HepG2 (cell line): Measurements from ENCODE around the gene SPAG8. TPM values are rescaled to one million over a fixed set of nuclear protein-coding genes. Genes with fewer than 3 reads are reported as not detected.

Experiments used
- ATAC-seq: fragments of 200-7000 bp; cut with Tn5 transposase; 3 replicates; pipeline ENCODE4 v1.9.1; 2020; ENCODE audit warnings: mild to moderate bottlenecking, moderate library complexity
- BruUV-seq: library from RNA; stranded (reverse); fragments of 400-500 nt; replicated peaks from 2 replicates; lab custom pipeline; 2021; lab: Mats Ljungman, UMichigan
- CTCF ChIA-PET: fragments of 300-600 bp; formaldehyde crosslinking; extraction: SDS; loops from one replicate; lab custom pipeline; 2021; ENCODE audit warnings: low total read pairs, inconsistent platforms, low intra/inter-chr PET ratio; lab: Yijun Ruan, JAX
- POLR2A ChIA-PET: fragments of 350-600 bp; sonication (Branson Sonifier 250); formaldehyde crosslinking; loops from one replicate; lab custom pipeline; 2020; ENCODE audit warnings: antibody characterized with exemption, inconsistent platforms; lab: Yijun Ruan, JAX
- DNase-seq: peaks from one replicate; pipeline ENCODE4 v3.0.0-alpha.2; 2015; ENCODE audit warnings: low spot score
- FAIRE-seq: peaks from 3 replicates; lab custom pipeline; 2011; peaks lifted over from hg19 to GRCh38; lab: Jason Lieb, UNC
- H2AFZ ChIP-seq: one replicate; pipeline ENCODE4 v1.6.1; 2011; ENCODE audit warnings: low read length, inconsistent platforms
- H3K27ac ChIP-seq: fragments of 300-600 bp; 3 replicates; pipeline ENCODE4 v1.8.0; 2011; ENCODE audit warnings: mixed run types, mild to moderate bottlenecking, mixed read lengths, low read length, inconsistent platforms; ENCODE audit not compliant: insufficient read depth; ENCODE audit errors: extremely low read length
- H3K27me3 ChIP-seq, 2 experiments: fragments of 200-600 bp in 1 of 2; 2 replicates in 1 of 2; 3 replicates in 1 of 2; pipeline versions ENCODE4 v1.6.0 to v1.8.0; 2011; ENCODE audit warnings: low read length in 2 of 2, mild to moderate bottlenecking in 2 of 2, moderate library complexity in 2 of 2, inconsistent platforms in 1 of 2; ENCODE audit not compliant: insufficient read depth in 2 of 2, control insufficient read depth in 1 of 2
- H3K36me3 ChIP-seq, 2 experiments: fragments of 200-600 bp in 1 of 2; replicated peaks in 1 of 2; 2 replicates in 1 of 2; 3 replicates in 1 of 2; pipeline versions ENCODE4 v1.5.1 to v1.8.0; 2011; ENCODE audit warnings: low read length in 2 of 2, inconsistent platforms in 1 of 2; ENCODE audit not compliant: insufficient read depth in 2 of 2, control insufficient read depth in 1 of 2
- H3K4me1 ChIP-seq: 2 replicates; pipeline ENCODE4 v1.5.1; 2012; ENCODE audit warnings: low read length, inconsistent platforms; ENCODE audit not compliant: insufficient read depth
- H3K4me2 ChIP-seq: 2 replicates; pipeline ENCODE4 v1.6.0; 2011; ENCODE audit warnings: low read depth, low read length, inconsistent platforms
- H3K4me3 ChIP-seq, 3 experiments: fragments of 200-600 bp in 1 of 3; sonication (generic), shearing (Covaris generic) in 1 of 3; replicated peaks in 1 of 3; 2 replicates each; pipeline ENCODE4 v1.5.1; 2011 to 2016; ENCODE audit warnings: low read length in 3 of 3, inconsistent platforms in 2 of 3, low read depth in 2 of 3, mild to moderate bottlenecking in 2 of 3, control low read depth in 1 of 3, mixed read lengths in 1 of 3; ENCODE audit not compliant: insufficient read depth in 1 of 3
- H3K79me2 ChIP-seq: one replicate; pipeline ENCODE4 v1.6.1; 2011; ENCODE audit warnings: low read length, inconsistent platforms; ENCODE audit not compliant: insufficient read depth
- H3K9ac ChIP-seq: 2 replicates; pipeline ENCODE4 v1.6.0; 2011; ENCODE audit warnings: mild to moderate bottlenecking, low read depth, low read length, inconsistent platforms; ENCODE audit not compliant: insufficient read depth
- H3K9me3 ChIP-seq: 2 replicates; pipeline ENCODE4 v1.5.1; 2012; ENCODE audit warnings: mild to moderate bottlenecking, low read length
- H4K20me1 ChIP-seq: 2 replicates; pipeline ENCODE4 v1.6.0; 2011; ENCODE audit warnings: inconsistent platforms, mild to moderate bottlenecking, low read length, moderate library complexity; ENCODE audit not compliant: insufficient read depth
- CREB1 ChIP-seq, 2 experiments: fragments of 450-650 bp in 1 of 2; IDR thresholded peaks; 2 replicates each; pipeline ENCODE4 v1.6.1; 2016 to 2017; ENCODE audit warnings: control low read depth in 1 of 2, mild to moderate bottlenecking in 1 of 2, missing compliant biosample characterization in 1 of 2, missing genetic modification characterization in 1 of 2
- ELF4 ChIP-seq: sonication (generic); formaldehyde crosslinking; IDR thresholded peaks from 2 replicates; pipeline ENCODE4 v1.5.0; 2020; ENCODE audit warnings: missing genetic modification reagents, mild to moderate bottlenecking, moderate library complexity, borderline replicate concordance
- HOXA3 ChIP-seq: sonication (generic); formaldehyde crosslinking; IDR thresholded peaks from 2 replicates; pipeline ENCODE4 v1.5.0; 2020; ENCODE audit warnings: missing genetic modification reagents
- HOXD1 ChIP-seq: sonication (generic); formaldehyde crosslinking; IDR thresholded peaks from 2 replicates; pipeline ENCODE4 v1.5.0; 2020; ENCODE audit warnings: missing genetic modification reagents
- JUN ChIP-seq: sonication (generic); formaldehyde crosslinking; IDR thresholded peaks from 2 replicates; pipeline ENCODE4 v1.4.0; 2020; ENCODE audit warnings: mild to moderate bottlenecking, missing genetic modification reagents
- KMT2A ChIP-seq: sonication (generic); formaldehyde crosslinking; IDR thresholded peaks from 2 replicates; pipeline ENCODE4 v1.4.0; 2020; ENCODE audit warnings: missing genetic modification reagents
- MLLT10 ChIP-seq: sonication (generic); formaldehyde crosslinking; IDR thresholded peaks from 2 replicates; pipeline ENCODE4 v1.4.0; 2020; ENCODE audit warnings: missing genetic modification reagents
- MXD4 ChIP-seq: IDR thresholded peaks from 2 replicates; pipeline ENCODE4 v1.6.1; 2016; ENCODE audit warnings: mild to moderate bottlenecking, missing biosample characterization, missing genetic modification reagents
- NFE2L1 ChIP-seq: sonication (generic); formaldehyde crosslinking; IDR thresholded peaks from 2 replicates; pipeline ENCODE4 v1.4.0; 2020; ENCODE audit warnings: missing genetic modification reagents, mild to moderate bottlenecking, borderline replicate concordance
- PAF1 ChIP-seq: IDR thresholded peaks from 2 replicates; pipeline ENCODE4 v1.6.1; 2016; ENCODE audit warnings: missing genetic modification reagents, missing compliant biosample characterization
- PRPF4 ChIP-seq: fragments of 200-400 bp; formaldehyde crosslinking; IDR thresholded peaks from 2 replicates; pipeline ENCODE4 v1.6.1; 2016; ENCODE audit warnings: low read length, low read depth; ENCODE audit not compliant: poor library complexity, severe bottlenecking
- RAD21 ChIP-seq: fragments of 450-650 bp; formaldehyde crosslinking; IDR thresholded peaks from 2 replicates; pipeline ENCODE4 v1.5.0; 2020; ENCODE audit warnings: mild to moderate bottlenecking
- SMAD9 ChIP-seq: sonication (generic); formaldehyde crosslinking; IDR thresholded peaks from 2 replicates; pipeline ENCODE4 v1.5.1; 2020; ENCODE audit warnings: mild to moderate bottlenecking, missing genetic modification reagents
- SMARCC2 ChIP-seq: fragments of 450-650 bp; IDR thresholded peaks from 2 replicates; pipeline ENCODE4 v1.6.1; 2017; ENCODE audit warnings: antibody characterized with exemption, mild to moderate bottlenecking
- TRIM24 ChIP-seq: sonication (generic); formaldehyde crosslinking; IDR thresholded peaks from 2 replicates; pipeline ENCODE4 v1.8.0; 2022; ENCODE audit warnings: mild to moderate bottlenecking, missing genetic modification reagents
- ZBTB42 ChIP-seq: sonication (generic); formaldehyde crosslinking; IDR thresholded peaks from 2 replicates; pipeline ENCODE4 v1.5.0; 2020; ENCODE audit warnings: mild to moderate bottlenecking, missing genetic modification reagents
- ZIK1 ChIP-seq: sonication (generic); formaldehyde crosslinking; IDR thresholded peaks from 2 replicates; pipeline ENCODE4 v1.5.0; 2020; ENCODE audit warnings: mild to moderate bottlenecking, low read depth, missing genetic modification reagents, borderline replicate concordance
- in situ Hi-C: cut with HindIII; loops from 2 replicates; pipeline ENCODE4 v1.10.0; 2017; ENCODE audit warnings: low pct_unique_long_range_greater_than_20kb; ENCODE audit not compliant: extremely low pct_ligation_motif_present
- intact Hi-C: fragments of 100-400 bp; cut with micrococcal nuclease; formaldehyde crosslinking; loops from one replicate; pipeline ENCODE4 v1.10.0; 2022; ENCODE audit not compliant: unreplicated experiment
- polyA plus RNA-seq, 8 experiments: library from polyadenylated mRNA; depleted of rRNA in 3 of 8; stranded (reverse) in 7 of 8; unstranded in 1 of 8; fragments of >200 nt; fragmentation: Illumina TruSeq in 4 of 8; extraction: Trizol in 4 of 8; gene quantifications; 2 replicates each; pipeline versions ENCODE4 v1.2.1 to v1.2.3, GENCODE V29; 2011 to 2016; ENCODE audit warnings: low read depth in 4 of 8, missing spikeins in 1 of 8, mixed read lengths in 1 of 8; ENCODE audit not compliant: insufficient read depth in 1 of 8
- total RNA-seq, 5 experiments: library from RNA; depleted of rRNA; stranded (reverse); fragments of >200 nt; fragmentation: Illumina TruSeq; extraction: Trizol; gene quantifications; 2 replicates each; pipeline ENCODE4 v1.2.3, GENCODE V29; 2016; ENCODE audit warnings: low read depth in 1 of 5
- TF ChIP-seq, protein P1 (sequence below): sonication (generic); formaldehyde crosslinking; IDR thresholded peaks from 2 replicates; pipeline ENCODE4 v1.4.0; 2020; ENCODE audit warnings: mild to moderate bottlenecking, missing genetic modification reagents
- TF ChIP-seq, protein P2 (sequence below): sonication (generic); formaldehyde crosslinking; IDR thresholded peaks from 2 replicates; pipeline ENCODE4 v1.4.0; 2020; ENCODE audit warnings: mild to moderate bottlenecking, missing genetic modification reagents
- TF ChIP-seq, protein P3 (sequence below): sonication (generic); formaldehyde crosslinking; IDR thresholded peaks from 2 replicates; pipeline ENCODE4 v1.4.0; 2020; ENCODE audit warnings: missing genetic modification reagents

The SPAG8 gene
- total and polyA plus RNA-seq, 2 of the 13 experiments (the other 11 are each of a cell fraction or from before 2014, with no cell fraction given) = 0.18 to 0.27 TPM

DNA sequence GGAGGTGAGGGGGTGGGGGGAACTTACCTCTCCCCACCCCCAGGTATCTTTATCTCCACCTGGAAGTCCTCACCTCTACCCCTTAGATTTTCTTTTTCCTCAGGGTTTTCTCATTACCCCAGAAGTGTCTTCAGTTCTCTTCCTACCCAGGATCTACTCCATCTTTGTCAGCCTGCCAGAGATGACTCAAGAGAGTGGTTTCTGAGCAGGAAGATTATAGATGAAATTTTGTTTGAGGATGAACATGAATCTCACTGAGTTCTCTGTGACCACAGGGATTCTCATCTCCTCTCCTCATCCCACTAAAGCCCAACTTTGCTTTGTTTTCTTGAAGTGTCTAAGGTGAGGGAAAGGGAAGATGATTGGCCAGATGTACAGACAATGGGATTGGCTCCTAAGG, 8.0 kb upstream of the SPAG8 start:
- ATAC-seq (no peak), FAIRE-seq (no peak), DNase-seq (no peak)
- no peaks in the 10 kb centered on the region for H3K9me3 ChIP-seq
- H3K79me2 ChIP-seq = peaks cover 5% of the 10 kb centered on the region
- H2AFZ ChIP-seq = no peak overlapping the region
- H3K9ac ChIP-seq = no peak overlapping the region
- BruUV-seq = no TSS peak
- H3K4me2 ChIP-seq = no peak overlapping the region
- no peaks in the 10 kb centered on the region for H3K36me3 ChIP-seq
- intact Hi-C loops (no loop called here), in situ Hi-C loops (no loop called here)
- CTCF ChIA-PET = no interaction called here
- POLR2A ChIA-PET = no interaction called here
- peaks cover 15% of the 10 kb centered on the region for H3K4me1 ChIP-seq
- no peaks in the 10 kb centered on the region for H3K27me3 ChIP-seq
- H4K20me1 ChIP-seq = no peaks in the 10 kb centered on the region
- H3K27ac ChIP-seq = no peak overlapping the region
- TF ChIP-seq CREB1 (IDR thresholded peaks at IDR 0.05) (no peak), CREB1 (CRISPR knock-in tag; IDR thresholded peaks at IDR 0.05) (no peak), KMT2A (CRISPR knock-in tag) (no peak), JUN (CRISPR knock-in tag) (no peak), PRPF4 (no peak), ZBTB42 (CRISPR knock-in tag) (no peak), SMAD9 (CRISPR knock-in tag) (no peak), HOXD1 (CRISPR knock-in tag) (no peak), MLLT10 (CRISPR knock-in tag) (no peak), MXD4 (no peak), PAF1 (CRISPR knock-in tag) (no peak), ZIK1 (CRISPR knock-in tag) (no peak), TRIM24 (no peak), SMARCC2 (no peak), RAD21 (CRISPR knock-in tag) (no peak), HOXA3 (CRISPR knock-in tag) (no peak), ELF4 (CRISPR knock-in tag) (no peak), NFE2L1 (CRISPR knock-in tag) (no peak)
- TF ChIP-seq, protein P1, sequence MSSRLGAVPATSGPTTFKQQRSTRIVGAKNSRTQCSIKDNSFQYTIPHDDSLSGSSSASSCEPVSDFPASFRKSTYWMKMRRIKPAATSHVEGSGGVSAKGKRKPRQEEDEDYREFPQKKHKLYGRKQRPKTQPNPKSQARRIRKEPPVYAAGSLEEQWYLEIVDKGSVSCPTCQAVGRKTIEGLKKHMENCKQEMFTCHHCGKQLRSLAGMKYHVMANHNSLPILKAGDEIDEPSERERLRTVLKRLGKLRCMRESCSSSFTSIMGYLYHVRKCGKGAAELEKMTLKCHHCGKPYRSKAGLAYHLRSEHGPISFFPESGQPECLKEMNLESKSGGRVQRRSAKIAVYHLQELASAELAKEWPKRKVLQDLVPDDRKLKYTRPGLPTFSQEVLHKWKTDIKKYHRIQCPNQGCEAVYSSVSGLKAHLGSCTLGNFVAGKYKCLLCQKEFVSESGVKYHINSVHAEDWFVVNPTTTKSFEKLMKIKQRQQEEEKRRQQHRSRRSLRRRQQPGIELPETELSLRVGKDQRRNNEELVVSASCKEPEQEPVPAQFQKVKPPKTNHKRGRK (CRISPR knock-in tag) = no peak
- TF ChIP-seq, protein P2, sequence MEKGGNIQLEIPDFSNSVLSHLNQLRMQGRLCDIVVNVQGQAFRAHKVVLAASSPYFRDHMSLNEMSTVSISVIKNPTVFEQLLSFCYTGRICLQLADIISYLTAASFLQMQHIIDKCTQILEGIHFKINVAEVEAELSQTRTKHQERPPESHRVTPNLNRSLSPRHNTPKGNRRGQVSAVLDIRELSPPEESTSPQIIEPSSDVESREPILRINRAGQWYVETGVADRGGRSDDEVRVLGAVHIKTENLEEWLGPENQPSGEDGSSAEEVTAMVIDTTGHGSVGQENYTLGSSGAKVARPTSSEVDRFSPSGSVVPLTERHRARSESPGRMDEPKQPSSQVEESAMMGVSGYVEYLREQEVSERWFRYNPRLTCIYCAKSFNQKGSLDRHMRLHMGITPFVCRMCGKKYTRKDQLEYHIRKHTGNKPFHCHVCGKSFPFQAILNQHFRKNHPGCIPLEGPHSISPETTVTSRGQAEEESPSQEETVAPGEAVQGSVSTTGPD = no peak
- TF ChIP-seq, protein P3, sequence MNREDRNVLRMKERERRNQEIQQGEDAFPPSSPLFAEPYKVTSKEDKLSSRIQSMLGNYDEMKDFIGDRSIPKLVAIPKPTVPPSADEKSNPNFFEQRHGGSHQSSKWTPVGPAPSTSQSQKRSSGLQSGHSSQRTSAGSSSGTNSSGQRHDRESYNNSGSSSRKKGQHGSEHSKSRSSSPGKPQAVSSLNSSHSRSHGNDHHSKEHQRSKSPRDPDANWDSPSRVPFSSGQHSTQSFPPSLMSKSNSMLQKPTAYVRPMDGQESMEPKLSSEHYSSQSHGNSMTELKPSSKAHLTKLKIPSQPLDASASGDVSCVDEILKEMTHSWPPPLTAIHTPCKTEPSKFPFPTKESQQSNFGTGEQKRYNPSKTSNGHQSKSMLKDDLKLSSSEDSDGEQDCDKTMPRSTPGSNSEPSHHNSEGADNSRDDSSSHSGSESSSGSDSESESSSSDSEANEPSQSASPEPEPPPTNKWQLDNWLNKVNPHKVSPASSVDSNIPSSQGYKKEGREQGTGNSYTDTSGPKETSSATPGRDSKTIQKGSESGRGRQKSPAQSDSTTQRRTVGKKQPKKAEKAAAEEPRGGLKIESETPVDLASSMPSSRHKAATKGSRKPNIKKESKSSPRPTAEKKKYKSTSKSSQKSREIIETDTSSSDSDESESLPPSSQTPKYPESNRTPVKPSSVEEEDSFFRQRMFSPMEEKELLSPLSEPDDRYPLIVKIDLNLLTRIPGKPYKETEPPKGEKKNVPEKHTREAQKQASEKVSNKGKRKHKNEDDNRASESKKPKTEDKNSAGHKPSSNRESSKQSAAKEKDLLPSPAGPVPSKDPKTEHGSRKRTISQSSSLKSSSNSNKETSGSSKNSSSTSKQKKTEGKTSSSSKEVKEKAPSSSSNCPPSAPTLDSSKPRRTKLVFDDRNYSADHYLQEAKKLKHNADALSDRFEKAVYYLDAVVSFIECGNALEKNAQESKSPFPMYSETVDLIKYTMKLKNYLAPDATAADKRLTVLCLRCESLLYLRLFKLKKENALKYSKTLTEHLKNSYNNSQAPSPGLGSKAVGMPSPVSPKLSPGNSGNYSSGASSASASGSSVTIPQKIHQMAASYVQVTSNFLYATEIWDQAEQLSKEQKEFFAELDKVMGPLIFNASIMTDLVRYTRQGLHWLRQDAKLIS (CRISPR knock-in tag) = no peak
- no peak overlapping the region for H3K4me3 ChIP-seq
